ENCODE data around the gene SPTBN2. TPM values are rescaled to one million over a fixed set of nuclear protein-coding genes. Genes with fewer than 3 reads are reported as not detected.

SPTBN2 gene
- total and polyA plus RNA-seq, 2 of the 8 experiments (the other 6 are each of a cell fraction or from before 2014, with no cell fraction given): 19.1 to 69.0 TPM

DNA sequence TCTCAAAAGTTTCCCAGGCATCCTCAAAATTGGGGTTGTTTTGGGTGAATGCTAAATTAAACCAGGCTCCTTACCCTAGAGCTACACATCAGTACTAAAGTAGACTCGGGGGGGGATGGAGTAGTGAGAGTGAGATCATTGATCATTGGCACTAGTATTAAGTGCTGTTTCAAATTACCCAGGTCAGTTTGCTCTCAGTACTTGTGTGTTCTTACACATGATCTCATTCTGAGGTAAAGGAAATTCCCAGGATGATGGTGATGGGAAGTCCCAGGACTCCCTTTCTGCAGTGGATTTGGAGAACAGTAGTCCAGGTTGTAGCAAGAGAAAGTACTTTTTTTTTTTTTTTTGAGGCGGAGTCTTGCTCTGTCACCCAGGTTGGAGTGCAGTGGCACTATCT is 78.0 kb downstream of the SPTBN2 start (continued):
- TF ChIP-seq ZNF274 (IDR thresholded peaks at IDR 0.05; ENCODE audit: borderline replicate concordance, extremely low read depth, low read length): no peak
- TF ChIP-seq HDAC2 (IDR thresholded peaks at IDR 0.05; ENCODE audit: borderline replicate concordance in 1 of 2, low read depth in 2 of 2, low read length in 2 of 2): no peak
- TF ChIP-seq BRCA1 (IDR thresholded peaks at IDR 0.05; ENCODE audit: low read depth, low read length): no peak
- TF ChIP-seq POLR2A (IDR thresholded peaks at IDR 0.05; ENCODE audit: control extremely low read depth in 1 of 2, low read depth in 2 of 2, low read length in 2 of 2): no peak
- no peak for TF ChIP-seq SUZ12 (IDR thresholded peaks at IDR 0.05; ENCODE audit: low read length)
- no peak for TF ChIP-seq NRF1 (IDR thresholded peaks at IDR 0.05; ENCODE audit: low read depth, low read length)

Data from H1 (cell line).